Measurements from ENCODE around the gene BCR.

The BCR gene

GRCh38 chr22:23169043-23169406 is 11.3 kb upstream of the BCR start:
- H3K27ac ChIP-seq = no peak overlapping the region
- no peak for DNase-seq (ENCODE audit: low read depth, low spot score)

DNA sequence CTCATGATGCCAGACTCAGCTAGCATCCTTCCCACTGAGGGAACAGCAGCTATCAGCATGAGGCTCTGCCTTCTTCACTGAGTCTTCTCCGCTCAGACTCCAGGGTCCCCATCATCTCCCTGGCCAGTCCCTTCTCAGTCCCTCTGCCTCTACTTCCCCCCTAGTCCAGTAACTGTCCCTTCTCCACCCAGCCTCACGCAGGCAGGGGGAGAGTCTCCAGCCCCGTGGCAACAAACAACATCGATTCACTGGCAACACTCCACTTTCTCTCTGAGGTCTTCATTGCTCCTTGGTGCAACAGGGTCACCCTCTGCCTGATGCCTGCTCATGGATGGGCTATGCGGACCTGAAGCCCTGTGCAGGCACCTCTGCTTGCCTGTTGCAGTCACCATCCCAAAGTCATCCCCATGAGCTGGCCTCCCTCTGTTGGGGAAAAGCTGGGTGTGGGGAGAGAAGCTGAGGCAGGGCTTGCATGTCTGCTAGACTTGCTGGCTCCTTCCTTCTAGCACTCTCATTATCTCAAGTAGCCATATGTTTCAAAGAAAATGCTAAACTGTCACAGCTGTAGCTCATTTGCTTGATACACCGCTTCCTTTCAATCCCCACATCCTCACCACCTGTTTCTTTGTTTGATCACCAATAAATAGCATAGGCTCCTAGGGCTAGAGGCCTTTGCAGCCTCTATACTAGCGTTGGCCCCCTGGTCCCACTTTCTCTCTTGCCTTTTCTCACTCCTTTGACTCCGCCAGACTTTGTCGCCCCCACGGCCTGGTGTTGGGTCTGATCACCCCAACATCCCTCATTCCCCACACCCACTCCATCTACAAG is 4.3 kb upstream of the BCR start:
- DNase-seq (ENCODE audit: low read depth, low spot score) = no peak
- no peak overlapping the region for H3K27ac ChIP-seq

- H3K27ac ChIP-seq = no peak overlapping the region
- no peak for DNase-seq (ENCODE audit: low read depth, low spot score)
These were observed 3.7 kb upstream of the BCR start for GRCh38 chr22:23176645-23177027.

DNA sequence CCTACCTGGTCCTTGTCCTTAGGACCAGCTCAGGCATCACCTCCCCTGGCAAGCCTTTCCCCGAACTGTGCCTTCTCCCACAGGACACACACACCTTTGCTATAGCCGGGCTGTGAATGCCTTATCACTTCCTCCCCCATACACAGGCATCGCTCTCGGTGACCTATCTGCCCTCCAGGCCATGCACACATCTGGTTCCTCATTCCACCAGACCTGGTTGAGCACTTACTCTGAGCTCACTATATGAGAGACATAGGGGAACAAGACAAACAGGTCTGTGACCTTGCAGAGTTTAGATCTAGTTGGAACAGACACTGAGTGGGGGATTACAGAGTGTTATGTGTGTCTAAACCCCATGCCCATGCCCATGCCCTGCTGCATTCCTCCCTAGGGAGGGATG is 3.1 kb upstream of the BCR start:
- H3K27ac ChIP-seq = no peak overlapping the region
- DNase-seq (ENCODE audit: low read depth, low spot score) = no peak

- DNase-seq (ENCODE audit: low read depth, low spot score) = no peak
- H3K27ac ChIP-seq = peak overlapping the region; percentile 56
These were observed 1.6 kb upstream of the BCR start for GRCh38 chr22:23178512-23179254.

DNA sequence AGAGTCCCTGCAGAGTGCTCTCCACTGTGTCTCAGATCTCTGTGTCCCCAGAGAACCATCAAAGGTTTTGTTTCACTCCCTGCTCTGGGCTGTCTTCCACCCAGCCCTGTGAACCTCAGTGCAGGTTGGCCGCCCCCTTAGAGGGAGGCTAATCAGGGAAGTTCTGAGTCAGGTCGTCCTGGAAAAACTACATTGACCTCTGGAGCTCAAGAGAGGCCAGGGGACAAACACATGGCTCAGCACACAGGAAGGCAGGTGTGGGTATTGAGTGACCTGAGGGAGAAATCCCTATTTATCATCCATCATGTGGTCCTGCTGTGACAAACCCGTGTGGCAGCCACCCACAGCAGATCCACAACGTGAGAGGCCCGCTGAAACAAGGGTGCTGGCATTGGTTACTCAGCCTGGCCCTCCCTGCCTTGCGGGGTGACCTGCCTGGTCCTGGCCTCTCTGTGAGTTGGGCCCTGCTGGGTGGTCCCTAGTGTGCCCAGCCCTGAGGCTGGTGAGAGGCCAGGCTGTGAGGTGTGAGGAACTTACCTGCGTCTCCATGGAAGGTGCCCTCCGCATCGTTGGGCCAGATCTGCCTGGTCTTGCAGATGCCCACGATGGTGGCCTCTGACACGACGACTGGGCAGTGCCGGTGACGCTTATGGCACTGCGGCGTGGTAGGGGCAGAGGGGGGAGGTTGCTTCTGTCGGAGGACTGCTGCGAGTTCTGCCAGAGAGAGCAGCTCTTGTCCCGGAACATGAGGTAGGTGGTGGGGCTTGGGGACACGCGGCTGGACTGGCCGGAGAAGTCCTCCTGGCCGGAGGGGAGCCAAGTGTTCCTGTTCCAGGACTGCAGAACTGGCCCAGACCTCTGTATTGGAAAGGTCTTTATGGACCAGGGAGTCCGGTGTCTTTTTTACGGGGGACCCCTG is 669 bp upstream of the BCR start:
- no peak for DNase-seq (ENCODE audit: low read depth, low spot score)
- peak overlapping the region; percentile 56 for H3K27ac ChIP-seq

- H3K27ac ChIP-seq = peak overlapping the region; percentile 56
- DNase-seq (ENCODE audit: low read depth, low spot score) = no peak
These were observed 798 bp downstream of the BCR start for GRCh38 chr22:23180893-23181720.

DNA sequence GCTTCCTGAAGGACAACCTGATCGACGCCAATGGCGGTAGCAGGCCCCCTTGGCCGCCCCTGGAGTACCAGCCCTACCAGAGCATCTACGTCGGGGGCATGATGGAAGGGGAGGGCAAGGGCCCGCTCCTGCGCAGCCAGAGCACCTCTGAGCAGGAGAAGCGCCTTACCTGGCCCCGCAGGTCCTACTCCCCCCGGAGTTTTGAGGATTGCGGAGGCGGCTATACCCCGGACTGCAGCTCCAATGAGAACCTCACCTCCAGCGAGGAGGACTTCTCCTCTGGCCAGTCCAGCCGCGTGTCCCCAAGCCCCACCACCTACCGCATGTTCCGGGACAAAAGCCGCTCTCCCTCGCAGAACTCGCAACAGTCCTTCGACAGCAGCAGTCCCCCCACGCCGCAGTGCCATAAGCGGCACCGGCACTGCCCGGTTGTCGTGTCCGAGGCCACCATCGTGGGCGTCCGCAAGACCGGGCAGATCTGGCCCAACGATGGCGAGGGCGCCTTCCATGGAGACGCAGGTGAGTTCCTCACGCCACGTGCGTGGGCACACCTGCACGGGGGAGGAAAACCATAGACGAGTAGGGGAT is 1.5 kb downstream of the BCR start:
- peak overlapping the region; percentile 56 for H3K27ac ChIP-seq
- DNase-seq (ENCODE audit: low read depth, low spot score) = no peak

- DNase-seq (ENCODE audit: low read depth, low spot score) = peak; percentile 64
- H3K27ac ChIP-seq = peak overlapping the region; percentile 56
These were observed 2.2 kb downstream of the BCR start for GRCh38 chr22:23182309-23183060.

DNA sequence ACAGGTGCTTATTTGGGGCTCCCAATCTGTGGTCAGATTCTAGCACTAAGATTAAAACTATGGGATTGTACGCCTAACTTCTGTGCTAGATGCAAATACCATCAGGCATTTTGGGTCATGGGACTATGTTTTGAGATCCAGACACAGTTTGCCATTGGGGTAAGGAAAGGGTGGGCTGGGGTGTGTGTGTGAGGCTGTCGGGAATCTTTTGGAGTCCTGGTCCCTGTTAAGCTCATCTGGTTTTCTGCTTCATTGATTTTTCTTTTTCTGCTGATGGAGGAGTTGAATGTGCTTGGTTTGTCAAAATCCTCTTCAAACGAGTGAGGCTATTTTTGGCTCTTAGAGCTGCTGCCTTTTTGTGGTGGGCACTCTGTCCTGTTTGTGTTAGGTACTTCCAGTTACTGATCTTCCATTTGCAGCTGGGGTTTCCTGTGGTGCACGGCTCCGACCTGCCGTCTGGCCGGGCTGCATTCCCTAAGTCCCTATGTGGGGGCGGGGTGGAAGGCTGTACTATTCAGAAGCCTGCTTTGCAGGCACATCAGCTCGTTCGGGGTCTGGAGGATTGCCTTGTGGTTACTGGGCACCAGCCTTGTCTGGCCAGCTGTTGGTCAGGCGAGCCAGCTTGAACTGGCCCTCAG is 2.9 kb downstream of the BCR start:
- DNase-seq (ENCODE audit: low read depth, low spot score) = no peak
- H3K27ac ChIP-seq = peak overlapping the region; percentile 56

GRCh38 chr22:23184100-23184763 is 3.9 kb downstream of the BCR start:
- no peak for DNase-seq (ENCODE audit: low read depth, low spot score)
- no peak overlapping the region for H3K27ac ChIP-seq

- H3K27ac ChIP-seq = no peak overlapping the region
These were observed 4.4 kb downstream of the BCR start for GRCh38 chr22:23184764-23185113.

DNA sequence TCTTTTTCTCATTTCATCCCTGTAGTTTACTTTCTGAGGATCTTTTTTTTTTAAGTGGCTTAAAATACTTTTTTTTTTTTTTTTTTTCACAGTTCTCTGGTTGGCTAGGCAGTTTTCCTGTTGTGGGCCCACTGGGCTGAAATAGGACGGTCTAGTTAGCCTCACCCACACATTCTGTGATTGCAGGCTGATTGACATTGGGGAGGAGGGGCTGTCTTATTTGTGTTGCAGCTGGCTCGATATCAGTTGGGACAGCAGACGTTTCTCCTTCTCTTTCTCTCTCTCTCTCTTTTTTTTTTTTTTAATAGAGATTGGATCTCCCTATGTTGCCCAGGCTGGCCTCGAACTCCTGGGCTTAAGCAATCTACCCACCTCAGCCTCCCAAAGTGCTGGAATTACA is 6.9 kb downstream of the BCR start:
- no peak overlapping the region for H3K27ac ChIP-seq
- no peak for DNase-seq (ENCODE audit: low read depth, low spot score)

More at GRCh38 chr22:23184764-23185113, 4.4 kb downstream of the BCR start:
- DNase-seq (ENCODE audit: low read depth, low spot score) = no peak

GRCh38 chr22:23187871-23188700 is 7.8 kb downstream of the BCR start:
- H3K27ac ChIP-seq = no peak overlapping the region
- DNase-seq (ENCODE audit: low read depth, low spot score) = no peak

DNA sequence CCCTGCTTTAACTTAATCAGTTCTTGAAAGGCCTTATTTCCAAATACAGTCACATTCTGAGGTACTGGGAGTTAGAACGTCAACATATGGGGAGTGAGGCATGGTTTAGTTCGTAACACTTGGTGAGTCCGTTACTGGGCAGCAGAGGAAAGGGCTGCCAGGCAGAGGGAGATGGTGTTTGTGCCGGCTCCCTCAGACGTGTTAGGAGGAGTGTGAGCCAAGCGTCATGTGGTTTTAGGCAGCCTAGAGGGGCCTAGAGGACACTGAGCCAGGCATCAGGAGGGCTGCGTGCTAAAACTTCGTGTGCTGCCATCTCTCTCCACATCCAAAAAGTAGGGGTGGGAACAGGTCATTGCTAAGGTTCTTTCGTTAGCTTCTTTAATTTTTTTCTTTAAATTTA is 10.2 kb downstream of the BCR start:
- DNase-seq (ENCODE audit: low read depth, low spot score) = no peak
- H3K27ac ChIP-seq = no peak overlapping the region

- no peak for DNase-seq (ENCODE audit: low read depth, low spot score)
- H3K27ac ChIP-seq = no peak overlapping the region
These were observed 11.8 kb downstream of the BCR start for GRCh38 chr22:23192133-23192532.

- H3K27ac ChIP-seq = no peak overlapping the region
- DNase-seq (ENCODE audit: low read depth, low spot score) = no peak
These were observed 12.2 kb downstream of the BCR start for GRCh38 chr22:23192558-23192957.
